CD4-positive, alpha-beta T cell treated with Interleukin-2 at 100 ng/mL for 4 hours (primary cell): ENCODE data around the gene SYNDIG1.

ENCODE experiments used
- DNase-seq: peaks from one replicate; pipeline ENCODE4 v3.0.0-alpha.2; 2020; ENCODE audit warnings: low spot score

The SYNDIG1 gene

GRCh38 chr20:24694157-24694726, 224.8 kb downstream of the SYNDIG1 start:
- DNase-seq, result no peak

GRCh38 chr20:24694727-24695528, 225.5 kb downstream of the SYNDIG1 start:
- no peak for DNase-seq

- DNase-seq, result no peak
Measured at GRCh38 chr20:24695529-24696225, 226.2 kb downstream of the SYNDIG1 start.

- no peak for DNase-seq
Measured at GRCh38 chr20:24696396-24696795, 227.0 kb downstream of the SYNDIG1 start.

- DNase-seq, result no peak
Measured at GRCh38 chr20:24697411-24697810, 228.0 kb downstream of the SYNDIG1 start.

- DNase-seq, result no peak
Measured at GRCh38 chr20:24698189-24698588, 228.8 kb downstream of the SYNDIG1 start.

- DNase-seq, result no peak
Measured at GRCh38 chr20:24698706-24699206, 229.3 kb downstream of the SYNDIG1 start.

GRCh38 chr20:24699321-24700165, 230.1 kb downstream of the SYNDIG1 start:
- DNase-seq, result no peak

- no peak for DNase-seq
Measured at GRCh38 chr20:24700166-24700860, 230.9 kb downstream of the SYNDIG1 start.

GRCh38 chr20:24701027-24701426, 231.6 kb downstream of the SYNDIG1 start:
- no peak for DNase-seq

- no peak for DNase-seq
Measured at GRCh38 chr20:24701668-24702067, 232.2 kb downstream of the SYNDIG1 start.

GRCh38 chr20:24702501-24703283, 233.3 kb downstream of the SYNDIG1 start:
- DNase-seq, result no peak

GRCh38 chr20:24703284-24703610, 233.8 kb downstream of the SYNDIG1 start:
- DNase-seq, result no peak

GRCh38 chr20:24704899-24705298, 235.5 kb downstream of the SYNDIG1 start:
- no peak for DNase-seq

GRCh38 chr20:24705486-24705885, 236.1 kb downstream of the SYNDIG1 start:
- no peak for DNase-seq

- no peak for DNase-seq
Measured at GRCh38 chr20:24708411-24709295, 239.2 kb downstream of the SYNDIG1 start.
